GM21381 (cell line): ENCODE results near the gene SENP2.
"Not testable (repeated sequence)": the region's sequence is repeated elsewhere in the genome, so short reads cannot be mapped to it uniquely, and the experiment has no call there.

Experiments
- ATAC-seq: cut with Tn5 transposase; IDR thresholded peaks from one replicate; pipeline ENCODE4 v1.9.1; 2021; ENCODE audit warnings: mild to moderate bottlenecking, moderate library complexity; ENCODE audit not compliant: unreplicated experiment

SENP2 gene

GRCh38 chr3:185585859-185586685 lies at the start of gene SENP2:
SENP2 (plus strand) TSS chr3:185586295; CDS start chr3:185586414, 119 bp downstream.
- ATAC-seq: peak; percentile 94

DNA sequence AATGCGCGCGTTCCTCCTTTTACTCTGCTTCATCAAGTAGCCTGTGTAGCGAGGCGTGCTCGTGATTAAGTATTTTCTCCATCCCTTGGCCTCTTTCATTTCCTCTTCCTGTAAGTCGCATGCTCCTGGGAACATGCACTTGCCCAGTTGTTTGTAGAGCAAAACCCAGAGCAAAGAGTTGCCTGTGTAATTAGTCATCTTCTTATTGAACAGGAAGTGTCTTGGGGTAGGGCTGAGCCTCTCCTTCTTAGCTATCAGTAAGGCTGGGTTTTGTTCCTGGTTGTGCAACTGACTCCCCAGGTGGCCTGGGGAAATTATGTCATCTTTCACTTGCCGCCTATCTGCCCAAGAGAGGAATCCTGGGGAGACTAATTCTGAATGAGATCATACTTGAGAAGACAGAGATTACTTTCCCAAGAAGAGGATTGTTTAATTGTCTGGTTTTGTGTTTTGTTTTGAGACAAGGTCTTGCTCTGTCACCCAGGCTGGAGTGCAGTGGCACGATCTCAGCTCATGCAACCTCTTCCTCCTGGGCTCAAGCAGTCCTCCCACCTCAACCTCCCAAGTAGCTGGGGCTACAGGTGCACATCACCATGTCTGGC lies 48.6 kb upstream of the SENP2 start:
- peak; percentile 99 for ATAC-seq

- no peak for ATAC-seq
Measured at GRCh38 chr3:185539934-185540333, 46.2 kb upstream of the SENP2 start.

DNA sequence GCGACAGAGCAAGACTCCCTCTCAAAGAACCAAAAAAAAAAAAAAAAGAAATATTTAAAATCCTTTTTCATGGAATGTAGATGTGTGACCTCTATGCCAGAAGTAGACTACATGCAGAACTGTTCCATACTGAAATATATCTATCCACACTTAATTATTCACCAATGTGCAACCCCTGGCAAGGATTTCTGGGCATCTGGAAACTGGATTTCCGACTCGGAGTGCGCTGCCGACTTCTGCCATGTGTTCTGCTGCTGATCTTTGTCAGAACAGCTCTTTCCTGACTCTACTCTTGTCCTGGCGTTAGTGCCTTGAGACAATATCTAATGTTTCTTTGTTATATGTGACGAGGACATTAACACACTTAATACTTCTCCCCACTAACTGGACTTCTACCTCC lies 45.4 kb upstream of the SENP2 start:
- ATAC-seq: no peak

DNA sequence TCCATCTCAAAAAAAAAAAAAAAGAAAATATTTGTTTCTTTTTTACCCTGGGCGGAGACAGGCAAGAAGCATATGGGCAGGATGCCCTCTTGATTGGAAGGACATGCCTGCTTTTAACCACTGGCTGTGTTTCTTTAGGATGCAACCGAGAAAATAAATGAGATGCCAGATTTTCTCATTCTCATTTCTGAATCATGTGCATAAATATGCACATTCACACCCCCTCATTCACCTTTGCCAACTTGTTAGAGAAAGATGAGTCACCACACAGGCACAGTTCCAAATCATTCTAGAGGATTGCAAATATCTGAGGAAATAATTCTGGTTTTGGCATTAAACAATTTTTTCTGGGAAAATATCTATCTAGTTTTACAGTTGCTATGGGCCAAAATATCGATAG lies 37.0 kb upstream of the SENP2 start:
- ATAC-seq: no peak

- no peak for ATAC-seq
Measured at GRCh38 chr3:185549651-185550111, 36.4 kb upstream of the SENP2 start.

DNA sequence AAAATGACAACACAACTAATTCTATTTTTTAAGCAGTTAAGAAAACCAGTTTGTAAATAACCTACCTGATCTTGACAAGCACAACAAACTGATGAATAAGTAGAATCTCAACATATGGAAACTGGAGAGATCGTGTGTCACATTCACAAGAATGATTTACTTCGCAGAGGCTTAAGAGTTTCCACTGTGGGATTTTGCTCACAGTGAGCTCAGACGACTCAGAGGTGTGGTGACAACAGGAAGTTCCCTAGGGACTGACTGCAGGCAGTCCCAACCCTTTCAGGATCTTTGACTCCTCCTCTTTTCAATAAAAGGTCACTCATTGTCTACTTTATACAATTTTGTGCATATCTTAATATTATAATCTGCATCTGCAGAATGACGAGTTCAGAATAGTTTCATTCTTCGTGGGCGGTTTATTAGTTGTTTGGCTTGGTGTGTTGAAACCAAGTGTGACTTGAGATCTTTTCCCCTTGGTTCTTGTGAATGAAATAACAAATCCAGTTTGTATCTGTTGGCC lies 33.7 kb upstream of the SENP2 start, which contains the start of gene LIPH:
LIPH (minus strand) TSS at position 231 of the 520 bp plus-strand sequence; CDS start at position 114, 117 bp downstream.
- peak; percentile 74 for ATAC-seq

GRCh38 chr3:185555101-185555501 lies 31.0 kb upstream of the SENP2 start:
- ATAC-seq: no peak

GRCh38 chr3:185555860-185556347 lies 30.2 kb upstream of the SENP2 start:
- ATAC-seq: no peak

GRCh38 chr3:185556640-185557039 lies 29.5 kb upstream of the SENP2 start:
- ATAC-seq: not testable (repeated sequence)

- no peak for ATAC-seq
Measured at GRCh38 chr3:185558395-185558794, 27.7 kb upstream of the SENP2 start.

GRCh38 chr3:185559706-185560090 lies 26.4 kb upstream of the SENP2 start:
- no peak for ATAC-seq

- no peak for ATAC-seq
Measured at GRCh38 chr3:185560676-185561075, 25.4 kb upstream of the SENP2 start.

- ATAC-seq: no peak
Measured at GRCh38 chr3:185561374-185561943, 24.6 kb upstream of the SENP2 start.

DNA sequence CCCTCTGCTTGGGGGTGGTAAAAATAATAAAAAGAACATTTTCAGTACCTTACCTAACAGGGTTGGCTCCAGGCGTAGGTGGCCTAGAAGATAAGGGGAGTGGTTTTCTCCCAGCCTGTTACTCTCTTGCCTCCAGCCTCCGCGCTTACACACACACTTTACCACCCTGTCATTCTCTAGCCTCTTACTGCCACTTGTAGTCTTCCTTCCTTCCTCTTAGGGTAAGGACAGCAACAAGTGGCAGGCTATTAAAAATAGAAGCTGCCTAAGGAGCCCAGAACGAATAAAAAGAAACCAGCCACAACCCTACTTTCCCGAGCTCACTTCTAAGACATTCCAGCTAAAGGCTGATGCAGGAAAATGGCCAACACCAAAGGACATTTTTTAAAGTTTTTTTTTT lies 24.1 kb upstream of the SENP2 start:
- no peak for ATAC-seq

GRCh38 chr3:185572183-185572582 lies 13.9 kb upstream of the SENP2 start:
- no peak for ATAC-seq

GRCh38 chr3:185575108-185575869 lies 10.8 kb upstream of the SENP2 start:
- peak; percentile 72 for ATAC-seq

- ATAC-seq: no peak
Measured at GRCh38 chr3:185582236-185582635, 3.9 kb upstream of the SENP2 start.

- ATAC-seq: no peak
Measured at GRCh38 chr3:185582871-185583270, 3.2 kb upstream of the SENP2 start.

DNA sequence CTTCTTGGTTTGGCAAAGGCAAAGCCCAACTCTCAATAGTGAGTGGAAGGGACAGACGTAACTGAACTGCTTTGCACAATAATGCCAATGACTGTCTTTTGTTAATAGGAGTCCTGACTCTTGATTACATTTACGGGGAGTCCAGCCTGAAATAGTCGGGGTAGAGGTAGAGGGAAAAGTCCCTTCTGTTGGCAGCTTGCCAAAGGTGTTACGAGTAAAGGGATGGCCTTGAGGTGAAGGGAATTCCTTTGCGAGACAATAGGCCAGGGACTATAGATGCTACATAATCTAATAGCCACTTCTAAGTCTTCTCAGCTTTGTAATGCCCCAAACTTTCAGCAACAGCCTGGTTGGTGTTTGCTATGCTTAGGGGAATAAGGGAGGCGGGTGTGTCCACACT lies 2.2 kb upstream of the SENP2 start:
- ATAC-seq: no peak

- no peak for ATAC-seq
Measured at GRCh38 chr3:185584686-185585085, 1.4 kb upstream of the SENP2 start.
